A549 (cell line): ENCODE data around the gene PFDN1.

Source experiments
- CTCF ChIP-seq: fragments of >200 bp; sonication (Bioruptor Twin); formaldehyde crosslinking; IDR thresholded peaks from 3 replicates; pipeline ENCODE4 v1.5.1; 2016
- MAFK ChIP-seq: fragments of 450-650 bp; IDR thresholded peaks from 2 replicates; pipeline ENCODE4 v1.6.1; 2014; ENCODE audit not compliant: partially characterized antibody

GRCh38 chr5:140303966-140304365, 1.1 kb upstream of the PFDN1 start:
- TF ChIP-seq CTCF (no peak), MAFK (no peak)
